Stomach (tissue), 4 donors: Measurements from ENCODE around the gene VWA8.

ENCODE experiments used
- POLR2A ChIP-seq, 4 donors: fragments of 450-650 bp; IDR thresholded peaks; one replicate each; pipeline ENCODE4 v1.6.1; 2016; ENCODE audit warnings: antibody characterized with exemption in 4 of 4, control low read depth in 2 of 4, mild to moderate bottlenecking in 1 of 4, moderate library complexity in 1 of 4
- POLR2AphosphoS5 ChIP-seq, 3 donors: sonication (generic); formaldehyde crosslinking; IDR thresholded peaks; one replicate each; pipeline ENCODE4 v1.6.1; 2016; ENCODE audit warnings: antibody characterized with exemption in 3 of 3
- TF ChIP-seq, protein P1 (sequence below), 7 experiments: fragments of 450-650 bp in 4 of 7; fragments of 200-600 bp in 3 of 7; sonication (generic) in 3 of 7; IDR thresholded peaks; one replicate each; pipeline ENCODE4 v1.5.1; 2016 to 2019; ENCODE audit warnings: antibody characterized with exemption in 7 of 7, control low read depth in 2 of 7, mild to moderate bottlenecking in 1 of 7

DNA sequence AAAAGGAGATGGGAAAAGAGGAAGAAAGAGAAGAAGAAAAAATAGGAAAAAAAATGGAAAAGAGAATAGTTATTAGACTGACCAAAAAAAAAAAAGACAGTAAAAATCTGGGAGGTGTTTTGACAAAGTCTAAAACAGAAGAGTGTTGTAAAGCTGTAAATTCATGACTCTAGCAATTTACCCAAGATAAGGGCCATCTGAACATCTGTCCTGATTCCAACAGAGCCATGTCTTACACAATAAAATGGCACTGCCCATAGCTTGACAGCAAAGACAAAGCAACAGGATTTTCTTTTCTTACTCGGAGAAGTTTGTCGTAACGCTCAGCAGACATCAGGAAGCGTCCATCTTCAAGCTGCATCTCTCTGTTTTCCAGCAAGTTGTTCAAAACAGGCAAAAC lies 69.8 kb downstream of the VWA8 start:
- TF ChIP-seq, protein P1, sequence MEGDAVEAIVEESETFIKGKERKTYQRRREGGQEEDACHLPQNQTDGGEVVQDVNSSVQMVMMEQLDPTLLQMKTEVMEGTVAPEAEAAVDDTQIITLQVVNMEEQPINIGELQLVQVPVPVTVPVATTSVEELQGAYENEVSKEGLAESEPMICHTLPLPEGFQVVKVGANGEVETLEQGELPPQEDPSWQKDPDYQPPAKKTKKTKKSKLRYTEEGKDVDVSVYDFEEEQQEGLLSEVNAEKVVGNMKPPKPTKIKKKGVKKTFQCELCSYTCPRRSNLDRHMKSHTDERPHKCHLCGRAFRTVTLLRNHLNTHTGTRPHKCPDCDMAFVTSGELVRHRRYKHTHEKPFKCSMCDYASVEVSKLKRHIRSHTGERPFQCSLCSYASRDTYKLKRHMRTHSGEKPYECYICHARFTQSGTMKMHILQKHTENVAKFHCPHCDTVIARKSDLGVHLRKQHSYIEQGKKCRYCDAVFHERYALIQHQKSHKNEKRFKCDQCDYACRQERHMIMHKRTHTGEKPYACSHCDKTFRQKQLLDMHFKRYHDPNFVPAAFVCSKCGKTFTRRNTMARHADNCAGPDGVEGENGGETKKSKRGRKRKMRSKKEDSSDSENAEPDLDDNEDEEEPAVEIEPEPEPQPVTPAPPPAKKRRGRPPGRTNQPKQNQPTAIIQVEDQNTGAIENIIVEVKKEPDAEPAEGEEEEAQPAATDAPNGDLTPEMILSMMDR (IDR thresholded peaks at IDR 0.05): no peak
- no peak for TF ChIP-seq POLR2A (IDR thresholded peaks at IDR 0.05)
- TF ChIP-seq POLR2AphosphoS5 (IDR thresholded peaks at IDR 0.05): no peak
